ENCODE measurements around the gene PON1. TPM values are rescaled to one million over a fixed set of nuclear protein-coding genes. Genes with fewer than 3 reads are reported as not detected.

The PON1 gene
- total RNA-seq, 1 donor from 2014 or later, result not detected

GRCh38 chr7:95318501-95319100 is 5.7 kb downstream of the PON1 start:
- no peak for DNase-seq
- Histone ChIP-seq H3K4me1 (no peaks in the 10 kb centered on the region), H3K27me3 (ENCODE audit: low read depth) (peaks cover 8% of the 10 kb centered on the region), H3K9me3 (replicated peaks) (no peaks in the 10 kb centered on the region), H3K36me3 (no peaks in the 10 kb centered on the region), H3K4me3 (no peak overlapping the region), H3K27ac (replicated peaks) (no peak overlapping the region)
- no peak for TF ChIP-seq CTCF (IDR thresholded peaks at IDR 0.05; ENCODE audit: borderline replicate concordance)
- intact Hi-C loops (cut with micrococcal nuclease), result no loop called here

- H3K36me3 ChIP-seq, result no peaks in the 10 kb centered on the region
- TF ChIP-seq CTCF (IDR thresholded peaks at IDR 0.05; ENCODE audit: borderline replicate concordance), result no peak
- H3K9me3 ChIP-seq (replicated peaks), result no peaks in the 10 kb centered on the region
- no peak overlapping the region for H3K4me3 ChIP-seq
- no peak for DNase-seq
- H3K27ac ChIP-seq (replicated peaks), result no peak overlapping the region
- peaks cover 2% of the 10 kb centered on the region for H3K27me3 ChIP-seq (ENCODE audit: low read depth)
- no peaks in the 10 kb centered on the region for H3K4me1 ChIP-seq
- intact Hi-C loops (cut with micrococcal nuclease), result no loop called here
These were observed 6.4 kb downstream of the PON1 start for GRCh38 chr7:95317966-95318365.

GRCh38 chr7:95317546-95317945 is 6.8 kb downstream of the PON1 start:
- H3K9me3 ChIP-seq (replicated peaks), result no peaks in the 10 kb centered on the region
- intact Hi-C loops (cut with micrococcal nuclease), result no loop called here
- no peak for TF ChIP-seq CTCF (IDR thresholded peaks at IDR 0.05; ENCODE audit: borderline replicate concordance)
- H3K27ac ChIP-seq (replicated peaks), result no peak overlapping the region
- no peaks in the 10 kb centered on the region for H3K27me3 ChIP-seq (ENCODE audit: low read depth)
- H3K4me1 ChIP-seq, result no peaks in the 10 kb centered on the region
- DNase-seq, result no peak
- H3K4me3 ChIP-seq, result no peak overlapping the region
- no peaks in the 10 kb centered on the region for H3K36me3 ChIP-seq

- DNase-seq, result no peak
- Histone ChIP-seq H3K4me3 (no peak overlapping the region), H3K27me3 (ENCODE audit: low read depth) (no peaks in the 10 kb centered on the region), H3K27ac (replicated peaks) (no peak overlapping the region), H3K36me3 (no peaks in the 10 kb centered on the region), H3K4me1 (no peaks in the 10 kb centered on the region), H3K9me3 (replicated peaks) (no peaks in the 10 kb centered on the region)
- no peak for TF ChIP-seq CTCF (IDR thresholded peaks at IDR 0.05; ENCODE audit: borderline replicate concordance)
- intact Hi-C loops (cut with micrococcal nuclease), result no loop called here
These were observed 7.7 kb downstream of the PON1 start for GRCh38 chr7:95316588-95316987.

GRCh38 chr7:95312561-95312960 is 11.8 kb downstream of the PON1 start:
- intact Hi-C loops (cut with micrococcal nuclease), result no loop called here
- no peak overlapping the region for H3K4me3 ChIP-seq
- no peak for DNase-seq
- H3K4me1 ChIP-seq, result no peaks in the 10 kb centered on the region
- no peak for TF ChIP-seq CTCF (IDR thresholded peaks at IDR 0.05; ENCODE audit: borderline replicate concordance)
- H3K27me3 ChIP-seq (ENCODE audit: low read depth), result no peaks in the 10 kb centered on the region
- H3K36me3 ChIP-seq, result no peaks in the 10 kb centered on the region
- H3K9me3 ChIP-seq (replicated peaks), result no peaks in the 10 kb centered on the region
- no peak overlapping the region for H3K27ac ChIP-seq (replicated peaks)
